Neural cell (in vitro differentiated cells): Measurements from ENCODE around the gene IGSF10. TPM values are rescaled to one million over a fixed set of nuclear protein-coding genes. Genes with fewer than 3 reads are reported as not detected.

Source experiments
- H2AFZ ChIP-seq: fragments of 200-600, 300-800 bp; sonication (generic), shearing (Covaris generic); 2 replicates; pipeline ENCODE4 v1.6.0; 2014; ENCODE audit warnings: low read depth, mild to moderate bottlenecking, antibody characterized with exemption, low read length, moderate library complexity
- H3F3A ChIP-seq: fragments of 200-600 bp; shearing (Covaris generic); 2 replicates; pipeline ENCODE4 v1.6.1; 2016; ENCODE audit warnings: mild to moderate bottlenecking, moderate library complexity, mixed read lengths, antibody characterized with exemption, low read length; ENCODE audit not compliant: insufficient read depth, poor library complexity, severe bottlenecking
- H3K27ac ChIP-seq: fragments of 200-600, 300-800 bp; sonication (generic), shearing (Covaris generic); 2 replicates; pipeline ENCODE4 v1.5.1; 2014; ENCODE audit warnings: mild to moderate bottlenecking, low read length, moderate library complexity
- H3K27me3 ChIP-seq: fragments of 300-800, 200-600 bp; sonication (generic), shearing (Covaris generic); 2 replicates; pipeline ENCODE4 v1.6.0; 2014; ENCODE audit warnings: mild to moderate bottlenecking, low read depth, low read length, moderate library complexity; ENCODE audit not compliant: insufficient read depth
- H3K36me3 ChIP-seq: fragments of 300-800, 200-600 bp; sonication (generic), shearing (Covaris generic); 2 replicates; pipeline ENCODE4 v1.5.1; 2014; ENCODE audit warnings: mild to moderate bottlenecking, antibody characterized with exemption, low read length, moderate library complexity; ENCODE audit not compliant: insufficient read depth
- H3K4me2 ChIP-seq: fragments of 300-800, 200-600 bp; sonication (generic), shearing (Covaris generic); 2 replicates; pipeline ENCODE4 v1.6.0; 2014; ENCODE audit warnings: mild to moderate bottlenecking, low read length
- H3K4me3 ChIP-seq: fragments of 300-800, 200-600 bp; sonication (generic), shearing (Covaris generic); 2 replicates; pipeline ENCODE4 v1.5.1; 2014; ENCODE audit warnings: mild to moderate bottlenecking, low read length, moderate library complexity
- H3K79me2 ChIP-seq: fragments of 200-600 bp; shearing (Covaris generic); replicated peaks from 2 replicates; pipeline ENCODE4 v1.6.0; 2014; ENCODE audit warnings: mild to moderate bottlenecking, low read length, moderate library complexity; ENCODE audit not compliant: insufficient read depth
- H3K9ac ChIP-seq: fragments of 300-800, 200-600 bp; sonication (generic), shearing (Covaris generic); 2 replicates; pipeline ENCODE4 v1.6.1; 2016; ENCODE audit warnings: mild to moderate bottlenecking, low read length, mixed read lengths
- H3K9me2 ChIP-seq: fragments of 200-600 bp; shearing (Covaris generic); 2 replicates; pipeline ENCODE4 v1.6.1; 2016; ENCODE audit warnings: mild to moderate bottlenecking, low read length, mixed read lengths; ENCODE audit not compliant: insufficient read depth
- H3K9me3 ChIP-seq: fragments of 200-600, 300-800 bp; sonication (generic), shearing (Covaris generic); 2 replicates; pipeline ENCODE4 v1.6.1; 2016; ENCODE audit warnings: mild to moderate bottlenecking, mixed run types, low read length, moderate library complexity, mixed read lengths
- H4K20me1 ChIP-seq: fragments of 200-600 bp; shearing (Covaris generic); 2 replicates; pipeline ENCODE4 v1.6.1; 2016; ENCODE audit warnings: mild to moderate bottlenecking, mixed run types; ENCODE audit not compliant: insufficient read depth
- CTCF ChIP-seq: fragments of 450-650 bp; IDR thresholded peaks from 2 replicates; pipeline ENCODE4 v1.5.1; 2014; ENCODE audit warnings: antibody characterized with exemption, mild to moderate bottlenecking, moderate library complexity; ENCODE audit not compliant: poor library complexity, severe bottlenecking
- EP300 ChIP-seq: fragments of 450-650 bp; conservative IDR thresholded peaks from 2 replicates; pipeline ENCODE4 v1.6.1; 2014; ENCODE audit warnings: antibody characterized with exemption, mild to moderate bottlenecking, moderate library complexity; ENCODE audit not compliant: poor library complexity, severe bottlenecking
- EZH2 ChIP-seq: fragments of 200-600, 300-800 bp; shearing (Covaris generic), sonication (generic); IDR thresholded peaks from 2 replicates; pipeline ENCODE4 v1.6.1; 2014; ENCODE audit warnings: antibody characterized with exemption, low read length, borderline replicate concordance, mild to moderate bottlenecking; ENCODE audit not compliant: insufficient read depth, poor library complexity, severe bottlenecking
- MXI1 ChIP-seq: fragments of 450-650 bp; conservative IDR thresholded peaks from 2 replicates; pipeline ENCODE4 v1.6.1; 2014; ENCODE audit warnings: antibody characterized with exemption, mild to moderate bottlenecking; ENCODE audit not compliant: poor library complexity, severe bottlenecking
- POLR2AphosphoS5 ChIP-seq: IDR thresholded peaks from 2 replicates; pipeline ENCODE4 v1.6.1; 2012
- RAD21 ChIP-seq: fragments of 450-650 bp; conservative IDR thresholded peaks from 2 replicates; pipeline ENCODE4 v1.6.1; 2014; ENCODE audit warnings: antibody characterized with exemption, mild to moderate bottlenecking, moderate library complexity
- REST ChIP-seq: IDR thresholded peaks from 2 replicates; pipeline ENCODE4 v1.6.1; 2012; ENCODE audit warnings: borderline replicate concordance
- SMC3 ChIP-seq: fragments of 450-650 bp; conservative IDR thresholded peaks from 2 replicates; pipeline ENCODE4 v1.6.1; 2014; ENCODE audit warnings: antibody characterized with exemption, mild to moderate bottlenecking, moderate library complexity; ENCODE audit not compliant: poor library complexity
- TAF1 ChIP-seq: IDR thresholded peaks from 2 replicates; pipeline ENCODE4 v1.6.1; 2012; ENCODE audit warnings: low read depth
- polyA plus RNA-seq: library from polyadenylated mRNA; depleted of rRNA; stranded (reverse); fragments of >200 nt; gene quantifications from 2 replicates; pipeline ENCODE4 v1.2.3, GENCODE V29; 2014

Gene IGSF10
- polyA plus RNA-seq, 1 donor from 2014 or later: not detected

GRCh38 chr3:151437906-151438305 is 23.0 kb downstream of the IGSF10 start:
- H3K27me3 ChIP-seq: no peaks in the 10 kb centered on the region
- no peak overlapping the region for H3K4me2 ChIP-seq
- H3K36me3 ChIP-seq: no peaks in the 10 kb centered on the region
- no peaks in the 10 kb centered on the region for H3F3A ChIP-seq
- TF ChIP-seq TAF1: no peak
- TF ChIP-seq SMC3: no peak
- TF ChIP-seq REST: no peak
- TF ChIP-seq POLR2AphosphoS5: no peak
- no peak for TF ChIP-seq EZH2
- TF ChIP-seq CTCF: no peak
- TF ChIP-seq EP300: no peak
- no peak for TF ChIP-seq RAD21
- TF ChIP-seq MXI1: no peak
- H3K79me2 ChIP-seq: no peaks in the 10 kb centered on the region
- H2AFZ ChIP-seq: no peak overlapping the region
- H3K9me3 ChIP-seq: no peaks in the 10 kb centered on the region
- H3K27ac ChIP-seq: no peak overlapping the region
- no peak overlapping the region for H3K9ac ChIP-seq
- H3K4me3 ChIP-seq: no peak overlapping the region
- H3K9me2 ChIP-seq: no peaks in the 10 kb centered on the region
- H4K20me1 ChIP-seq: no peaks in the 10 kb centered on the region

GRCh38 chr3:151436675-151437446 is 24.0 kb downstream of the IGSF10 start:
- Histone ChIP-seq H3K9me2 (no peaks in the 10 kb centered on the region), H3K4me3 (no peak overlapping the region), H3F3A (no peaks in the 10 kb centered on the region), H3K9me3 (no peaks in the 10 kb centered on the region), H3K9ac (no peak overlapping the region), H3K27ac (no peak overlapping the region), H3K4me2 (no peak overlapping the region), H3K27me3 (no peaks in the 10 kb centered on the region), H3K79me2 (no peaks in the 10 kb centered on the region), H4K20me1 (no peaks in the 10 kb centered on the region), H3K36me3 (no peaks in the 10 kb centered on the region), H2AFZ (no peak overlapping the region)
- TF ChIP-seq RAD21: no peak
- no peak for TF ChIP-seq POLR2AphosphoS5
